COLO668 (cell line): ENCODE measurements around the gene RSRP1.

Experiments
- DNase-seq: peaks from one replicate; lab custom pipeline; 2025; ENCODE audit not compliant: unreplicated experiment; lab: John Stamatoyannopoulos, UW

The RSRP1 gene

DNA sequence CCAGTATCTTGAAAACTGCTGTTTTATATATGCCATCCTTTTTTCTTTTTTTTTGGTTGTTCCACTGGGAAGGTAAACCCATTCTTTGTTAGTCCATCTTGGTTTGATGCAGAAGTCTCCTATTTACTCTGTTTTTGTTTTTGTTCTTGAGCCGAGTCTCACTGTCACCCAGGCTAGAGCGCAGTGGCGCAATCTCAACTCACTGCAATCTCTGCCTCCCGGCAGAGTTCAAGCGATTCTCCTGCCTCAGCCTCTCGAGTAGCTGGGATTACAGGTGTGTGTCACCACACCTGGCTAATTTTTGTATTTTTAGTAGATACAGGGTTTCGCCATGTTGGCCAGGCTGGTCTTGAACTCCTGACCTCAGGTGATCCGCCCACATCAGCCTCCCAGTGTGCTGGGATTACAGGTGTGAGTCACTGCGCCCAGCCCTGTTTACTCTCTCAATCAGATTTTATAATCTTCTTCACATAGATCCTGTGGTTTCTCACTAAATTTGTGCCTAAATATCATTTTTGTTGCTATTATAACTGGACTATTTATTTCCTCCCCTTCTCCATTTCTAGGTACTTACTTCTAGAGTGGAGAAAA lies 27.5 kb downstream of the RSRP1 start:
- DNase-seq: no peak

DNA sequence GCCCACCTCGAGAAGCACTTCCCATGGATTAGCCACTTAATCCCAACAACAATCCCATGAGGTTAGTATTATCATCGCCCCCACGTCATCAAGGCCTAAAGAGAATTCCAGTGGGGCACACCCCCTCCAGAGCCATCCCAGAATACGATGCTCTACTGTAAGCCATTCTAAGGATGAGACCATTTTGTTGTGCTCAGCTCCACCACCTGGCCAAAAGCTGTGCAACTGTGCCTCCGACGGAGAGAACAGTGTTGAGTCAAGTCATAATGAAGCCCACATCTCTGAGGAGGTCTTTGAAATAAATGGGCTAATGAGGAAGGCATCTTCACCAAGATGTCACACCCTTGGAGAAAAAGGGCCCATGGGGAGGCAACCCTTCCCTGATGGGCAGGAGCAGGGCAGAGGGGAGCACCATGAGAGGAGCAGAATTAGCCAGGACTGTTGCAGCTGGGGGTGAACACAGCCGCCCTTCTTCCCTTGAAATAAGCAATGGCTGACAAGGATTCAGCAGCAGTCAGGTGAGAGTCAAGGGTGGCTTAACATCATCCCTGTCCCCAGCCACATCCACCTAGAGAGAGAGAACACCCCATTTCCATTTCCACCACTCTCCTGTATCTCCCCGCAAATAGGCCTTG lies 29.5 kb downstream of the RSRP1 start:
- DNase-seq: no peak

GRCh38 chr1:25217015-25217414 lies 30.2 kb downstream of the RSRP1 start:
- no peak for DNase-seq

DNA sequence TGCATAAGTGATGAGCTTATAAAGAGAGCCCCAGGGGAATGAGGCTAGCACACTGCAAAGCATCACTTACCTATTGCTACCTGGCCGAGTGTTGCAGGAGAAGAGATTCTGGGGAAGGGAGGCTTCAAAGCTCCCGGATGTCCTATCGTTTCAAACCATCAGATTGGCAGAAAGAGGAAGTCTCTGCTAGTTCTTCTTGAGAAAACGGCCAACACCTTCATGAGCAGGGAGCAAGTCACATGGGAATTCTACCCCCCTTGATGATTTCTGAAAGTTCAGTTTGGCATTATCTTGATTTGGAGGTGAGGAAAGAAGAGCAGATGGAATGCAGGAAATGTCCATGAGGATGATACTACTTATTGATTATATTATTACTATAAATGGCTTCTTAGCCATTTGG lies 31.1 kb downstream of the RSRP1 start:
- no peak for DNase-seq

DNA sequence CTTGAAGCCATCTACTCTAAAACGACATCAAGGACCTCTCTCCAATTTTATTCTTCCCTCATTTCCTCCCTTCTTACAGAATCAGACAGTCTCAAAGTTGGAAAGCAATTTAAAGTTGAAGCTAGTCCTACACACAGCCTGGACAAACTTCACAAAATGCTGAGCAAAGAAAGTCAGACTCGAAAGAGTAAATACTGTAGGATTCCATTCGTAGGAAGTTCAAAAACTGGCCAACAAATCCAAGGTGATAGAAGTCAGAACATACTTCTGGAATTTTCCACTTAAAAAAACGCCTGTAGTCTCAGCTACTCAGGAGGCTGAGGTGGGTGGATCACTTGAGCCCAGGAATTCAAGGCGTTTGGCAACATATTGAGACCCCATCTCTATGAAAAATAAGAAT lies 34.5 kb downstream of the RSRP1 start:
- no peak for DNase-seq

DNA sequence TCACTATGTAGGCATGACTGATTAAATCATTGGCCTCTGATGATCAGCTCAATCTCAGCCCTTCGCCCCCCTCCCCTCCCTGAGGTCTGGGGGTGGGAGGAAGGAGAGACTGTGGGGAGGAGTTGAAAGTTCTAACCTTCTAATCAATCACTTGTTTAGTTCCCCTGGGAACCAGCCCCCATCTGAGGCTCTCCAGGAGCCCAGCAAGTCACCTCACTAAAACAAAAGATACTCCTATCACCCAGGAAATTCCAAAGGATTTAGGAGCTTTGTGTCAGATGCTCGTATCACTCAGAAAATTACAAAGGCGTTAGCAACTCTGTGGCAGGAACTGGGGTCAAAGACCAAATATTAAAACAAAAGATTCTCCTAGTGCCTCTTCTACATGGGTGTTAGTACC lies 36.5 kb downstream of the RSRP1 start:
- DNase-seq: no peak

DNA sequence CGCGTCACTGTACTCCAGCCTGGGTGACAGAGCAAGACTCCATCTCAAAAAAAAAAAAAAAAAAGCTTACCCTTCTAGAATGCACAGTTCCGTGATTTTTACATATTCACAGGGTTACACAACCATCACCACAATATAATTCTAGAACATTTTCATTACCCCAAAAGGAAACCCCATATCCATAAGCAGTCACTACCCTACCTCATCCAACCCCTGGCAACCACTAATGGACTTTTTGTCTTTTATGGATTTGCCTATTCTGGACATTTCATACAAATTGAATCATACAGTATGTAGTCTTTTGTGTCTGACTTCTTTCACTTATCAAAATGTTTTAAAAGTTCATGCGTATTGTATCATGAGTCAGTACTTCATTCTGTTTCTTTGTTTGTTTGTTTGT lies 37.7 kb downstream of the RSRP1 start:
- no peak for DNase-seq

DNA sequence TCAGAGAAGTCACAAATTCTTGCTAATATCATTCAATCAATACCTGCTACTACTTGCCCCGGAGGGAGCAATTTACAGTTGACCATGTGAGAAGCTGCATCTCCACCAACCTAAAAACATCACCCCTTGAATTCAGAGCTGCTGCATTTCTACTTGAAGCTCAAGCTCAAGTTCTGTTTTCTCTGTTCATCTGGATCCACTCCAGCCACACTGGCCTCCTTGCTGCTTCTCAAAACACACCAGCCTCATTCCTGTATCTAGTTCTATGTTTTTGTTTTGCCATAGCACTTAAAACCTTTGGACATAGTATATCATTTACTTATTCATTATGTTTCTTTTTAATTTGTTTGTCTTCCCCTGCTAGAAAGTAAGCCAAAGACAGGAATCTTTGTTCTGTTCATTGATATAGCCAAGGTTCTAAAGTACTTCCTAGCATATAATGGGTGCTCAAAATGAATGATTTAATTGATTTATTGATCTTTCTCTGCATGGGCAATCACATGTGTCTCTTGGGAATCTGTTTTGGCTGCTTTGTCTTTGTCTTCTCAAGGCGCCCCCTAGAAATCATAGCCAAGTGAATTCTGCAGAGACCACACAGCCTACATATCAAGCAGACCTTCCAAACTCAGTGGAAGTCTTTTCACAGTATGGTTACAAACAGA lies 38.6 kb downstream of the RSRP1 start:
- no peak for DNase-seq

DNA sequence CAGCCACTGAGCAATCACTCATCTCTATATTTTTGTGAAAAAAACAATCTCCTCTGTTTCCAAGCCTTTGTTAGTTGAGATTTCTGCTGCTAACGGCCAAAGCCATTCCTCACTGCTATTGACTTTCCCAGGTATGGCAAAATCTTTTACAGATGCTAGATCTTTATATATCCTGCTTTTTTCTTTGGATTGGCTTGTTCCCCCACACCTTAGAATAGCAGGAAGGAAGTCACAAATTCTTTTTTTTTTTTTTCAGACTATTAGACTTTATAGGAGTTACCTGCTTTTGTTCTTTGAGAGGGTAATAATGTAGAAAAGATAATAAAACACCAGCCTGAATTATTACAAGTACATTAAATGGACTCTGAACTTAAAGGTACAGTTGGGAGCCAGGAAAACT lies 39.2 kb downstream of the RSRP1 start:
- no peak for DNase-seq

GRCh38 chr1:25206201-25206600 lies 41.1 kb downstream of the RSRP1 start:
- DNase-seq: no peak

DNA sequence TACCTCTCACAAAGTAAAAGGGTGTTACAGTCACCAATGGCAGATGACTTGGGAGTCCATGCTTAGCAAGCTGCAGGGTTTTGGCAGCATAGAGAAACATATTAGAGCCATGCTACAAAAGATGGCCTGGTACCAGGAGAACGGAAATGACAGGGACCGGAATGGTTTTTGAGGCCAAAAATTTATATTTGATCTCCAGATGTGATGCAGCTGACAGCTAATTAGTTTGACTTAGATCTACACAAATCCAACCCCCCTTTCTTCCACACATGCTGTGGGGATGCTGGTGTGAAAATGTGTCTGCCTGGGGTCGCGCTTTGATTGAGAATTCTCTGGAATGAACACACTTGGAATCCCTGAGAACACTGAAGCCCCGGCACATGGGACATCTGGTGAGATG lies 41.5 kb downstream of the RSRP1 start:
- no peak for DNase-seq

DNA sequence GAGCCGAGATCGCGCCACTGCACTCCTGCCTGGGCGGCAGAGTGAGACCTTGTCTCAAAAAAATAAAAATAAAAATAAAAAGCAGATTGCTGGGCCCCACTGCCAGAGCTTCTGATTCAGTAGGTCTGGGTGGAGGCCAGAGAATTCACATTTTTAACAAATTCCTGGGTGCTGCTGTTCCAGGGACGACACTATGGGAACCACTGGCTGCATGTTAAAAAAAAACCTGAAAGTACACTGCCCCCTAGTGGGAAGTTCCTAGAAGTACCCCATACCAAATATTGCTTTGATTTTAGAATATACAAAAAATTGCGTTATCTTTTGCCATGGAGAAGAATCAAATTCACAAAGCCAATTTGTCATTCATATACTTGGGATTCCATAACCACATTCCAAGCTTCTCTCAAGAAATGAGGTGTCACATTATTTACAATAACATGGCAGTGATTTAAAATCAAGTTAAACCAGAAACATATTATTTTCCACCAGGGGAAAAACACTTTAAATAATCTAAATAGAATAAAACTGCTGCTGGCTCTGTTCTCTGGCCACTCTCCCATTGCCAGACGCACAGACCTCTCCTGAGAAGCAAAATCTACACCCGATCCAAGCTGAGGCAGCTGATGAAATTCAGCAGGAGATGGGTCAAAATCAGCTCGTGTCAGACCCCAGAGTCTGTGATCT lies 42.3 kb downstream of the RSRP1 start:
- peak; percentile 32 for DNase-seq

DNA sequence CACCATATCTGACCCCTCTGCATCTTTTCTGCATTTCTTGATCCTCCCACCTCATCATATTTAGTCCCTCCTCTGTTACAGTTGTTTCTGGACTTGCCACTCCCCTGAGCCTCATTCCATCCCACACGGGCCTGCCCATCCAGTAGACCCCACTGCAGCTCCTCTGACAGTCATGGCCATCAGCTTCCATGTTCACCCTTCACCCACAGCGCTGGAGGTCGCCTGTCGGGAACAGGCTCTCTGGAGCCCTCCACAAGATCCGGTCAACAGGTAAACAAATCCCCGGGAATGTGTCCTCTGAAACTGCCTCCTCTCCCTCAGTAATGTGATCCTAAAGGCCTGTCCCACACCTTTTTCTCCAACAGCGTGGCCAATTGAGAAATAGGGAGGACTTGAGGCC lies 46.2 kb downstream of the RSRP1 start:
- DNase-seq: no peak

DNA sequence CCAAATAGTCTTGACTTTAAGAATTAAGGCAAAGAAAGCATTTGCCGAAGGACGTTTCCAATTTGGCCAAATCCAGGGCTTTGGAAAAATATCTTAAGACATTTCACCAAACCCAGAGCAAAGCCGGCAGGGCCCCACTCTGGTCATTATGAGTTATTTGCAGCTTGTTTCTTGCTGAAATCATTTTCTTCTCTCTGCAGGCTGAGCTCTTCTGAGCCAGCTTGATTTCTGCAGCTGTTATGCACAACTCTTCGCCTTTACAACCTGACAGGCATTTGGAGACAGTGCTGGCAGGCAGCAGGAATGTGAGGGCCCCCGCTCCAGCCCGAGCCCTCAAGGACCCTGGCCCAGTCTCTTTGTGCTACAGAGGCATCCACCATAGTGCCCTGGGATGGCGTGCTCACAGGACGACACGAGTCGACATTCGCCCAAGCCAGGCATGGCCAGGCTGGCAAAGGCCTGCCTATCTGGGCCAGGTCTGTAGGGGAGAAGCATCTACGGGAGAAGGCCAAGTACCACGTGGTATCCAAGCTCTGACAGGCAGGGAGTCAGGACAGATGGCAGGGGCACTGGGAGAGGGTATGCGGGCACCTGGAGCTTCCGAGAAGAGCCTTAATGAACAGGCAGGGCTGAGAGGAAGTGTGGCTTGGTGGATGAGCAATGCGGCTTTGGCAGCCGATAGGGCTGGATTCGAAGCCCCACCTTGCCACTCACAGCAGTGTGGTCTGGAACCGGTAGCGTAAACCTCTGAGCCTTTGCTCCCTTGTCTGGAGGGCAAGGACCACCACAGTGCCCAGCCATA lies 47.2 kb downstream of the RSRP1 start:
- no peak for DNase-seq

DNA sequence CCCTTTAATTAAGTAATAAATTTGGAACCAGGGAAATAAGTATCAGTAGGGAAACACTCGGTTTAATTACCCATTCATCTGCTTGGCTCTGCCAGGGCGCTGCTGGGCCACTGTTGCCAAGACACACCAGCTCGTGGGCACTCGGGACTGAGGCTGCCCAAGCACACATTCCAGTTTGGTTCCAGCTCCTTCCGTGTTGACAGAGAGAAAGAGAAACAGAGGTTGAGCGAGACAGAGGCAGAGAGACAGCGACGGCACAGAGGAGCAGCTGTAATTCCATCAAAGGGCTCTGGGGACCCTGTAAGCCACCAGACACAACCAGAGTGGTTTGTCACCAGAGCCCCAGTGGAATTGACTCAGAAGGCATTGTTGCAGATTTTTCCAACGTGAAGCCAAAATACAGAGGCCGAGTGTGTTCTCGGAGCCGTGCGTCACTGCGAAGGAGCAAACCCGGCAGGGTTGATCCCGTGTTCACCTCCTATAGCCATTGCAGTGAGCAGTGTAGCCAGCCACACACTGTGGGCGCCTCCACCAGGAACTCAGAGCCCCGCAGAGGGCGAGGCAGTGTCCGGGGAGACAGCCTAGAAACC lies 48.5 kb downstream of the RSRP1 start:
- no peak for DNase-seq

- DNase-seq: no peak
Observed at GRCh38 chr1:25197982-25198662, 49.1 kb downstream of the RSRP1 start.

GRCh38 chr1:25197235-25197975 lies 49.8 kb downstream of the RSRP1 start:
- DNase-seq: peak; percentile 43

DNA sequence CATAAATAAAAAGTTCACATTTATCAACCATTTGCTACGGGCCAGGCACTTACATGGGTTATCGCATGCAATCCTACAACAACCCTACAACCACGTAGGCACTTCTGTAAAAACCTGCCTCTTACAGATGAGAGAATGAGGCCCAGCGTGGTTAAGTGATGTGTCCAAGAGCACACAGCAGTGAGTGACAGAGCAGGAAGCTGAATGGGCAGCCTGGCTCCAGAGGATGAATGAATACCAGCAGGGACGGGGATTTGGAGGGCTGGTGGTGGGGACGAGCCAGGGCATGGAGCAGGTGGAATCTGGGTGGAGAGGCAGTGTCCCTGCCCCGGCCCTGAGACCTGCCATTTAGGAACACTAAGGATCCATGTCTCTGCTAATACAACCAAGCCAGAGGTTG lies 50.4 kb downstream of the RSRP1 start:
- DNase-seq: no peak

GRCh38 chr1:25195835-25196234 lies 51.4 kb downstream of the RSRP1 start:
- DNase-seq: peak; percentile 87

DNA sequence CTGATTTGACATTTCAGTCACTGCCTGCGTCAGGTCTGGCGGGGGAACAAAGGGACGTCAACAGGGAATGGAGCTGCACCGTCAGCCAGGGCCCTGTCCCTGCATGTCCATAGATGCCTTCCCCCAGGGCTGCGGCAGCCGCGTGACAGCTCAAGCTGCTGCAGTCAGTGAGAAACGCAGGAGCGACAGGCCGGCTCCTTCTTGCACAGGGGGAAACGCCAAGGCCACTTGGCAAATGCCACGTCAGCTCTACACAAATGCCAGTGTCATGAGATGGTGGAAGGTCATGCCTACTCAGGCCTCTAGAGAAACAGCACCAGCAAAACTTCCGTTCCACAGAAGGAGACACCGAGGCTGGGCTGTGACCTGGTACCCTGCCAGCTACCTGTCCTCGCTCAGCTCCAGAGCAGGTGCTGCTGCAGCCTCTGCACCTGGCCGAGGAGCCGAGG lies 52.7 kb downstream of the RSRP1 start:
- DNase-seq: peak; percentile 30
